WTC11 (cell line): ENCODE measurements around the gene RPTN.

Experiments used
- TCF7 ChIP-seq: sonication (generic); formaldehyde crosslinking; IDR thresholded peaks from 2 replicates; pipeline ENCODE4 v1.8.0; 2022; ENCODE audit warnings: mild to moderate bottlenecking, low read depth, missing genetic modification reagents, moderate library complexity
- ZNF532 ChIP-seq: fragments of 250-450 bp; sonication (Bioruptor Pico); IDR thresholded peaks from 2 replicates; pipeline ENCODE4 v1.9.0; 2021; ENCODE audit warnings: mild to moderate bottlenecking, borderline replicate concordance

GRCh38 chr1:152182944-152183361, 23.9 kb upstream of the RPTN start:
- no peak for TF ChIP-seq ZNF532 (CRISPR knock-in tag)
- no peak for TF ChIP-seq TCF7 (CRISPR knock-in tag)
